Lower leg skin (tissue), 4 donors: ENCODE data around the gene JMJD4. TPM values are rescaled to one million over a fixed set of nuclear protein-coding genes. Genes with fewer than 3 reads are reported as not detected.

Source experiments
- DNase-seq, 2 donors: peaks; one replicate each; pipeline ENCODE4 v3.0.0-alpha.2; 2019; ENCODE audit warnings: low spot score in 2 of 2
- H3K4me3 ChIP-seq: fragments of 200-600 bp; sonication (generic); 2 replicates; pipeline ENCODE4 v1.5.1; 2017; ENCODE audit warnings: mild to moderate bottlenecking, low read depth; ENCODE audit not compliant: poor library complexity, severe bottlenecking
- CTCF ChIP-seq, 3 donors: fragments of 450-650 bp; IDR thresholded peaks; one replicate each; pipeline ENCODE4 v1.5.1; 2016; ENCODE audit warnings: antibody characterized with exemption in 3 of 3, mild to moderate bottlenecking in 3 of 3, moderate library complexity in 2 of 3
- POLR2A ChIP-seq, 2 donors: fragments of 450-650 bp; IDR thresholded peaks; one replicate each; pipeline ENCODE4 v1.6.1; 2016 to 2017; ENCODE audit warnings: antibody characterized with exemption in 2 of 2, mild to moderate bottlenecking in 1 of 2, moderate library complexity in 1 of 2
- WGBS, 2 donors: methylation state at CpG; one replicate each; pipeline ENCODE4 v1.1.5; 2018; 5-methylcytosine and 5-hydroxymethylcytosine counted together
- intact Hi-C: fragments of 100-400 bp; cut with DNase I; formaldehyde crosslinking; loops from one replicate; pipeline ENCODE4 v1.15.0; 2023; ENCODE audit warnings: low total_unique reads
- total RNA-seq, 4 donors: library from RNA; depleted of rRNA; stranded (reverse); fragments of >200 nt; gene quantifications; one replicate each; pipeline ENCODE4 v1.1.0, GENCODE V29; 2016

Gene JMJD4
- total RNA-seq, 4 donors from 2014 or later, result 11.8 to 22.9 (median 14.6) TPM

GRCh38 chr1:227685807-227686206 is 49.3 kb downstream of the JMJD4 start:
- DNase-seq, result no peak
- WGBS, 2 donors, result 84 to 88% methylated on average over 8 of the region's 8 CpGs
- intact Hi-C loops, result no loop called here
- no peak for TF ChIP-seq CTCF (IDR thresholded peaks at IDR 0.05)
- no peak for TF ChIP-seq POLR2A (IDR thresholded peaks at IDR 0.05)
- no peak overlapping the region for H3K4me3 ChIP-seq

Other genes with a start within 250 kb of the JMJD4 start
- gene ZNF678, start 171.7 kb downstream of the JMJD4 start, total RNA-seq, result 1 to 10 TPM; 1.2 to 6.8 (median 2.5) TPM
- 10 to 100 TPM; 25.2 to 41.9 (median 34.7) TPM for gene SNAP47, start 133 bp upstream of the JMJD4 start, total RNA-seq
- not detected for gene PRSS38, start 80.4 kb upstream of the JMJD4 start, total RNA-seq
- gene WNT9A, start 212.6 kb upstream of the JMJD4 start, total RNA-seq, result 1 to 10 TPM in 2 of 4 donors, under 1 TPM in 2; 0.72 to 2.5 (median 1.2) TPM